Suprapubic skin (tissue), 3 donors: Measurements from ENCODE around the gene CCDC88A.

Experiments used
- POLR2A ChIP-seq, 2 donors: fragments of 450-650 bp; IDR thresholded peaks; one replicate each; pipeline ENCODE4 v1.6.1; 2017; ENCODE audit warnings: antibody characterized with exemption in 2 of 2, mild to moderate bottlenecking in 2 of 2, moderate library complexity in 2 of 2
- TF ChIP-seq, protein P1 (sequence below), 2 donors: fragments of 200-600 bp in 1 of 2; fragments of 450-650 bp in 1 of 2; sonication (generic) in 1 of 2; IDR thresholded peaks; one replicate each; pipeline ENCODE4 v1.5.1; 2016 to 2019; ENCODE audit warnings: antibody characterized with exemption in 2 of 2, mild to moderate bottlenecking in 1 of 2, moderate library complexity in 1 of 2

DNA sequence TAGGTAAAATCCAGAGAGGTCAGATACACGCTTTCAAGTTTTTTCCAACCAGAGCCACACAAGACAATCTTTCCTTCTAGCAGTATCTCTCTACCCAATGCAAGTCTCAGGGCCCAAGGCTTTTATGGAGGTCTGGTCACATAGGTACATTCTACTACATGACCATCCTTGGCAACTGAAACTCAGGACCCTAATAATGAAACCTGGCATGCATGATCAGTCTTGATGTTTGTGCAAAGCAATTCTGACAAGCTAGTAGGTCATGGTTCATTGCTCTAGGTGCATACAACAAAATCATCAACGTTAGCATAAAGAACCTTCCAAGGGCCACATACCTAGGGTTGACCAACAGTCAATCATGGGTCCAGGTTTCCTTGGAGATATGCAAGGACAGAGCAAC is 33.2 kb upstream of the CCDC88A start:
- TF ChIP-seq, protein P1, sequence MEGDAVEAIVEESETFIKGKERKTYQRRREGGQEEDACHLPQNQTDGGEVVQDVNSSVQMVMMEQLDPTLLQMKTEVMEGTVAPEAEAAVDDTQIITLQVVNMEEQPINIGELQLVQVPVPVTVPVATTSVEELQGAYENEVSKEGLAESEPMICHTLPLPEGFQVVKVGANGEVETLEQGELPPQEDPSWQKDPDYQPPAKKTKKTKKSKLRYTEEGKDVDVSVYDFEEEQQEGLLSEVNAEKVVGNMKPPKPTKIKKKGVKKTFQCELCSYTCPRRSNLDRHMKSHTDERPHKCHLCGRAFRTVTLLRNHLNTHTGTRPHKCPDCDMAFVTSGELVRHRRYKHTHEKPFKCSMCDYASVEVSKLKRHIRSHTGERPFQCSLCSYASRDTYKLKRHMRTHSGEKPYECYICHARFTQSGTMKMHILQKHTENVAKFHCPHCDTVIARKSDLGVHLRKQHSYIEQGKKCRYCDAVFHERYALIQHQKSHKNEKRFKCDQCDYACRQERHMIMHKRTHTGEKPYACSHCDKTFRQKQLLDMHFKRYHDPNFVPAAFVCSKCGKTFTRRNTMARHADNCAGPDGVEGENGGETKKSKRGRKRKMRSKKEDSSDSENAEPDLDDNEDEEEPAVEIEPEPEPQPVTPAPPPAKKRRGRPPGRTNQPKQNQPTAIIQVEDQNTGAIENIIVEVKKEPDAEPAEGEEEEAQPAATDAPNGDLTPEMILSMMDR (IDR thresholded peaks at IDR 0.05), result no peak
- TF ChIP-seq POLR2A (IDR thresholded peaks at IDR 0.05), result no peak
